HG03354 (cell line): ENCODE results near the gene BMP5.

ENCODE experiments used
- ATAC-seq: cut with Tn5 transposase; IDR thresholded peaks from one replicate; pipeline ENCODE4 v1.9.1; 2021; ENCODE audit warnings: mild to moderate bottlenecking; ENCODE audit not compliant: unreplicated experiment, poor library complexity, severe bottlenecking

The BMP5 gene

DNA sequence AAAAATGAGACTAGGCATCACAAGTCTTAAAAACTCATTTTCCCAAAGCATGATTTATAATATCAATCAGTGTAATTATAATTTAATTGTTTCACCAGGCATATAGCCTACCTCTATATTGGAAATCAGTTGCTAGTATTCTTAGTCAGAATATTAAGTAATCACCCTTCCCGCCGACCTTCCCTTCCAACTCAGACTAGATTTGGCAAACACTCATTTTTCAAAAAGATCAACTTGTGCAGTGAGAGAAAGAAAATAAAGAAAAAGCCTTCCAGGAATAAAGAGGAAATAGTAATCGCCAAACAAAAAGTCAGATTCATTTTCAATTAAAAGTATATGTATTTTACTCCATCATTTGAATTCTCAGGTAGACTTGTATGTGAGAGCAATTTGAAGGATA lies 1.9 kb upstream of the BMP5 start:
- ATAC-seq: no peak

DNA sequence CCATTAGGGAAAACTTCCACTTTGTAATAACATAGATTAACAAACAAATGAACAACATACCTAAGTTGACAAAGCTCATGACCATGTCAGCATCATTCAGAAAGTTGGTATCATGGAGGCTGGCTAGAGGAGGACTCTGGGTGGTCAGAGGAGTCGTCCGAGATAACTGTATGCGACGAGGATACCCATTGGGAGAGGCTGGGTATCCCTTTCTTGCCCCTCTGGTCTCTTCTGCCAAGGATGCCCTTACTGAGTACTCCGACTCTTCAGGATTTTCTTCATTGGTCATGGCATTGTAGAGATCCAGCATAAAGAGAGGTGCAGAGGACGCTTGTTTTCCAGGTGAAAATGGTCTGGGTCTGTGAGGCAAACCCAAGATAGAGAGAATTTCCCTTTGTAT lies 1.1 kb downstream of the BMP5 start:
- ATAC-seq: no peak

DNA sequence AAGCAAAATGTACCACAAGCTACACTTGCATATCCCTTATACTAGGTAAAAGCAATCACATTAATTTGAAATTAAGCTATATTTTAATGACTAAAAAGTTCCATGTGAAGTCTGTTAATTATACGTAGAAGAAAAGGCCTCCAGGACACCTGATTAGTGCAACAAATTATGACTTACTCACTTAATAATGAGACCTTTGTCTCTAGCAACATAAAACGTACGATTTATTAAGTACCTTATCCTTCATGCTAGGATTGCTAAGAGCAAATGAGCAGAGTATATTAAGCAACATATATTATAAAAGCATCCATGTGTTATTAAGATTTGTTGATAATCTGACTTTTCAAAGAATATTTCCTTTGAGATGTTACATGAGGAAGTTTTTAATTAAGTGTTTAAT lies 2.5 kb downstream of the BMP5 start:
- ATAC-seq: no peak

DNA sequence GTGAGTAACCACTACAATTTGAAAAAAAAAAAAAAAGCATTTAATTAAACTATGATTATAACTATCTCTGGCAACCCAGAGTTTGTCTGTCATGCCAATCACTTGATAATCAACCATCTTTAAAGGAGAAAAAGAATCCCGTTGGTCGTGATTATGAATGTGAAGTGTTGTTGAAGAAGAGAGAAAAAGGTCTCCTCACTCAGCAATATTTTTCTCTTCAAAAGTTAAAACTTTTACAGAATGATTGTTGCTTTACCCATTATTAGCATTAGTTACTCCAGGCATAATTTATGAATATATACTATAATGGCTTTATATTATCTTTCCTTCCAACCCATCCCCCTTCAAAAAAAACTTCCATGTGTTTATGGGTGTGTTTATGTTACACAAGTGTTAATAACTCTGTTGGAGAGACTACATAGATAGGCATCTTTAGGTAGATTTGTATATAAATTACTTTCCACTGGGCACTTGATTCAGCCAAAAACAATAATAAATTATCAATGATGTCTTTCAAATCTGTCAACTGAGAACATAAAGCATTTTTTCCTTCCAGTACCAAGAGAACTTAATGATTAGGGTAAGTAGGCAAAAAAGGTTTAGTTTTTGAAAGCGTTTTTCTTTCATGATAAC lies 5.1 kb downstream of the BMP5 start:
- no peak for ATAC-seq

DNA sequence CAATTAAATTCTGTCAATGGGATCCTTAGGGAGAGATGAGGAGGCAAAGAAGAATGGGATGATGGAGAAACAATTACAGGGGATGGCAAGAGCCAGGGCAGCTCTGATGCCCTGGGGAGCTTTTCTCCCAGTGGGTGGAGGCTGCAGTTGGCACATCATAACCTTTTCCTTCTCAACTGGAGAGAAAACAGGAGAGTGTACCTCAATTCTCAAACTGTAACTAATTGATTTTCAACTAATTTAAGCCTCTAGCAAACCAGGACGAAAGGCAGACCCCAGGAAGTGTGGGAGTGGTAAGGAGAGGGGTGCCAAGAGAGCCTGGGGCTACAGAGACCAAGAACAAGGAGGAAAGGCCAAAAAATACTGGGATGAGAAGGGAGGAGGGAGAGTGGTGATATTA lies 5.7 kb downstream of the BMP5 start:
- no peak for ATAC-seq

DNA sequence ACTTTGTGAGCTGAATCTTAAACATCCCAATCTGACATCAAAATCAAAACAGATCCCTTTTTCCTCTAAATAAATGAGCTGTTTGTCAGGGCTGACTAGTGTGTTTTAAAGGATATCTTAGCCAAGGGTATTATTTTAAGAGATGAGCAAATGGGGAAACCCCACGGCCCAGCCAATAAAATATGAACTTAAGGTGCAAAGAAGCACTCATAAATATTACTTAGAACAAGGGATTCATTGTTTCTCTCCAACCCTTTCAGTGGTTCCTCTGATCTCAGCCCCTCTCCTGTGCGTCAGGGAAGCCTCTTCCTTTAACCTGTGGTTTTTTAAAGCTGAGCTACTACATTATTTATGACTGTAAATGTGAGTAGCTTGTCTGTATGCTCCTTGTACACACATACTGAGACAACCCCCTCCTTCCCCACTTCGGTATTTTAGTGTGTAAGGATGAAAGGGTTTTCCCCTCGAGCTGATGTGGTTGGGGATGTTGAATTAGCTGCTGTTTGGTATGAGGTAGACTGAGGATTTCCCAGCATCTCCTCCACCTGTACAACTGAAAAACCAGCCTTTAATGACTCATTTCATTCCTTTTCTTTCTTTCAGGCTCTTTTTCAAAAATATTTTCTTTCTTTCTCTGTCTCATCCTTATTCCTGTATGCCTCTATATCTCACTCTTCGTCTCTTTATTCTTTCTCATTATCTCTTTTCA lies 6.5 kb downstream of the BMP5 start:
- peak; percentile 97 for ATAC-seq

DNA sequence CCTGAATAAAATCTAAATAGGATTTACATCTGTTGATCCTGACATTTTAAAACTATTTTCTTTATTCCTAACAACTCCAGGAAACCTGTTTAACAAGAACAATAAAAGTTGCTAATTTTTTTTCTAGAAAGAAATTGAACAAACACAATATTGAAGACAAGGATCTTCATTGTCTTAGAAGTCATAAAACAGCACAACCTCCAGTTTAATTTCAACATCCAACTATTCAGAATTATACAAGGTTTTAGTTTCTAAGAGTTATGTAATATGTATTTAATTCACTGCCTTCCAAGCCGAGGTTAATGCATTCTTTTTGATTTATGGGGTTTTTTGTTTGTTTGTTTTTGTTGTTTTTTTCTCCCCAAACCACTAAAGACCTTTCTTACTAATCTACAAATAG lies 7.2 kb downstream of the BMP5 start:
- ATAC-seq: no peak

DNA sequence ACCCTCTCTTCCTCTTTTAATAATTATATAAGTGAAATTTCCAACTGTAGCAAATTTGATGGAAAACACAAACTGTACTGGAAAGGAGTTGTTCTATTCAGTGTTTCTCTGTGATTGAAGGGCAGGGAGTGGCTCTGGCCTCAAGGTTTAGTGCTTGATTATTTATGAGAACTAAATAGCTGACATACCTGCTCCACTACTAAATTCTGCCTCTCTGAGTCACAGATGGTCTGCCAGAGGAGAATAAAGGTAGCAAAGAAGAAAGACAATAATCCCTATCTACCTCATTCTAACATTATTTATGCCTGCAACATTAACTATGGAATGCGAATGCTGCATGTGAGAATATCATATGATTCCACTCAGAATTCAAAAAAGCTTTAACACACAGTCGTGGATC lies 9.3 kb downstream of the BMP5 start:
- no peak for ATAC-seq

DNA sequence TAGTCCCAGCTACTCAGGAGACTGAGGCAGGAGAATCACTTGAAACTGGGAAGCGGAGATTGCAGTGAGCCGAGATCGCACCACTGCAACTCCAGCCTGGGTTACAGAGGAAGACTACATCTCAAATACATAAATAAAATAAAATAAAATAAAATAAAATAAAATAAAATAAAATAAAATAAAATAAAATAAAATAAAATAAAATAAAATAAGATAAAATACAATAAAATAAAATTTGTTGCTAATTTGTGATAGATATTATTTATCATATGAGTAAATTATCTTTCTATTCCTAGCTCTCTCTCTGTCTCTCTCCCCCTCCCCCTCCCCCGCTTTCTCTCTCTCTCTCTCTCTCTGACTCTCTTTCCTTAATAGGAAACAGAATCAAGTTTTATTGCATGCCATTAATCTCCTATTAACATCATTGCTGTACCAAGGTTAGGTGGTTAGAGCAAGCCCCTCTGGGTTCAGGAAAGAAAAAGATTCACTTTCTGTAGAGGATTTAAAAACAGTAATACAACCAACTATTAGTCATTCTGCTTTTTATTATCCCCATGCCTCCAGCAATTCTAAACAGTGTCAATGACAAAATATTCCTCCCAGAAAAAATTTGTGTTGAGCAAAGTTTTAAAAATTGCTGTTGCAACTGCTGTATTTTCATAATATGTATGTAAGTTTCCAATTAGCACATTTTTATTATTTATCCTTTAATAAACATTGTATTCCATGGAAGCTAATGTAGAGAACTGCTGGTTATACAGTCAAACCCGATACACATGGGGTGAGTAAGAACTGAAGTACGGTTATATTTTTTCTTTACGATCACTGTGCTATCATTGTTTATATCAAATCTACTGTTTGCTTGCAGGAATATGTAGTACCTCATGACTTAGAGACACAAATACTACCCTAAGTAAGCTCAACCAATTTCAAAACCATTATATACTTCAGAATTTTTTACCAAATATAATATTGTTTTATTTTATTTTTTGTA lies 22.1 kb downstream of the BMP5 start:
- no peak for ATAC-seq

DNA sequence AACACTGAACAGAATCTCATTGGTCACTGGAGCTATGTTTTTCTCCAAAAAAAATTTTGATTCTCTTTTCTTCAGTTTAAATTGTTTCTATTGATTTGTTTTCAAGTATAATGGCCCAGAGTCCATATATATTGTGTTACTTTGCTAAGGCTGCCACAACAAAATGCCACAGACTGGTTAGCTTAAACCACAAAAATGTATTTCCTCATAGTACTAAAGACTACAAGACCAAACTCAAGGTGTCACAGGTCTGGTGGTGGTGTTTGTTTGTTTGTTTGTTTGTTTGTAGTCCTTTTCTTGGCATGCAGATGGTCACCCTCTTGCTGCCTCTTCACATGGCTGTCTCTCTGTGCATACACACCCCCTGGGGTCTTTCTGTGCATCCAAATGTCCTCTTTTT lies 34.0 kb downstream of the BMP5 start:
- ATAC-seq: no peak

DNA sequence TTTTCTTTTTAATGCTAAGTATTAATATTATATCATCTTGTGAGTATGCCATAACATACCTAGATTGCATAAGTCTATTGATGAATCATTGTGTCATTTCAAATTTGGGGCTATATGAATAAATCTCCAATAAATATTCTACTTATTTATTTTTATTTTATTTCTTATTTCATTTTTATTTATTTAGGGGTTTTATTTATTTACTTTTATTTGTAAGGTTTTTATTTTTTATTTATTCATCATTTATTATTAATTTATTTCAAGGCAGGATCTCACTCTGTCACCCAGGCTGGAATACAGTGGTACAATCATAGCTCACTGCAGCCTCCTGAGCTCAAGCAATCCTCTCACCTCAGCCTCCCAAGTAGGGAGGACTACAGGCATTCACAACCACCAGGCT lies 36.3 kb downstream of the BMP5 start:
- no peak for ATAC-seq

DNA sequence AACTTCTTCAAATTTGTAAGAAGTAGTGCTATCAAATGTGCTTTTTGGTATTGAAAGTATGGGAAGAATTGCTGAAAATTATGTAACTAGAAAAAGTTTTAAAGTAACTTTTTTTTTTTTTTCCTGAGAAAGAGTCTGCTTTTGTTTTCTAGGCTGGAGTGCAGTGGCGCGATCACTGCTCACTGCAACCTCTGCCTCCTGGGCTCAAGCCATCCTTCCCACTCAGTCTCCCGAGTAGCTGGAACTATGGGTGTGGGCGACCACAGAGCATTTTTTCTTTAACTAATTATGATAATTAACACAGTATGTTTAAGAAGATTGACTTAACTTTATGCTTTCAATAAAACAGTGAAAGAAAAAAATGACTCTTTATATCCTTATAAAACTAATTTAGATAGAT lies 38.4 kb downstream of the BMP5 start:
- no peak for ATAC-seq

DNA sequence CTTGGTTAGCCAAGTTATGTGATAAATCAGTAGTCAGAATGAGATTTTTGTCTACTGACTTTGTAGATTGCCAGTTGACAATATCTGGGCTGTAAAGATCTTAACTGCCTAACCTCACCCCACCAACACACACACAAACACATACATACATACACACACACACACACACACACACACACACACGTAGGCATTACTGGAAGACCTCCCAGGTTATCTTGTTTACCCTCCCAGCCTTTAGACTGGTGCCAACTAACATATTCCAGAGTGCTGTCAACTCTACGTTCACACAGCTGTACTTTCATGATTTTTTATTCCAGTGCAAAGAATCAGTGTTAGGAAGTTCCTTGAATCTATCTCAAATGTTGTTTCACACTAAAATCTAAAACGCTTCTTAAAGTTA lies 38.9 kb downstream of the BMP5 start:
- no peak for ATAC-seq

DNA sequence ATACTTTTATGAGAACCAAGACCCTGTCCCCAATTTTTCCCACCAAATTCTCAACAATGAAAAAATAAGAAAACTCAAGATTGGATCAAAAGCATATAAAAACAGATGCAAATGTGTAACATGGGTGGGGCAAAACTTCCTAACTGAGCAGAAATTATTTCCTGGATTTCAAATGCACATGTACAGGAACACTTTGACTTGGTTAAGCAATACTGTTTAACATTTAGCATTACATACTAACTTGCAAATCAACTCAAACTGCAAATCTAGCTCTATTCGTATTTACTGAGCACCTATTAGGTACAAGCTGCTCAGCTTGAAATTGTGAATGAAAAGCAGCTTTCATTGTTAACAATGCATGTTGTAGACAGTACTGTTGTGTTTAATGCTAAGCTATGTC lies 40.2 kb downstream of the BMP5 start:
- ATAC-seq: no peak

DNA sequence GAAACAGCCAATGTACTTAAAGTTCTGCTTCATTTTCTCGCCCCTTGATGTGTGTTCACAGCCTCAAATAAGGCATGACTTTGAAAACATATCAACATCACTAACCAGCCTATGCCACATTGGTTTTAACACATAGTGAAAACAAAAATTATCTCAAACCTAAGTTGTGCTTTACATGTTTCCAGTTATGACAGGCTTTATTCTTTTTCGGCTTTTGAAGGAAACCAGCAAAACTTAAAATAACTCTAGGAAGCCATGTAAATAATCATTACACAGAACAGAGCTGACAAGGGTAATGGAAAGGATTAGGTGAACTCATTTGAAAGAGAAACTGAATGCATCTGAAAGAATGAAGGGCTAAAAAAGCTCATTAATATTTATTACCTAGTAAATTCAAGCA lies 42.1 kb downstream of the BMP5 start:
- ATAC-seq: peak; percentile 85

DNA sequence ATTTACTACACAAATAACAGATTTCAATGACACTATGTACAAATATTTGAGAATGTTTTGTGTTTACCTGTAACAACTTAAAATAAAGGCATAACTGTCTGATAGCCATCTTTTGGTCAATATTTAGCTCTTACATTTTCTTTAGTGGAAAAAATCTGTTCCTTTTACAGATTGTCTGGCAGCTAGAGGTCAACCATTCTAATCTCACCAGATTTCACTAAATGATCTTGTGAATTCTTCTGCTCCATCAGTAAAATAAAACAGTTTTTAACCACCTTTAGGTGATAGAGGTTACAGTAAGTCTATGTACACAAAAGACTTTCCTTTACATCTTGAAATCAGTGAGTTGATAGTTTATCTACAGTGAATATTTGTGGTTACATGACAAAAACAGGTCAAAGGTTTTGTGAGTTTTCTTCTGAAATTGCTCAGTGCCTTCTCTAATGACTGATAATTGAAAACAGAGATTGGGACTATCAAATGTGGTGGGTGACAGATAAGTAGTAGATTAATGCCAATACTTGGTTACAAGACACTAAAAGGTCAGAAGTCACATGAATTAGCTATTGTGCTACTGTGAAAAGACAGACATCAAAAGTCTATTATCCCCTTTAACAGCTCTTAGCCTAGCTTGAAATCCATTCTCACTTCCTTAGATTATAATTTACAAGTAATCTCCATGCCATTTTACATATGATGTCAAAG lies 47.4 kb downstream of the BMP5 start:
- no peak for ATAC-seq

DNA sequence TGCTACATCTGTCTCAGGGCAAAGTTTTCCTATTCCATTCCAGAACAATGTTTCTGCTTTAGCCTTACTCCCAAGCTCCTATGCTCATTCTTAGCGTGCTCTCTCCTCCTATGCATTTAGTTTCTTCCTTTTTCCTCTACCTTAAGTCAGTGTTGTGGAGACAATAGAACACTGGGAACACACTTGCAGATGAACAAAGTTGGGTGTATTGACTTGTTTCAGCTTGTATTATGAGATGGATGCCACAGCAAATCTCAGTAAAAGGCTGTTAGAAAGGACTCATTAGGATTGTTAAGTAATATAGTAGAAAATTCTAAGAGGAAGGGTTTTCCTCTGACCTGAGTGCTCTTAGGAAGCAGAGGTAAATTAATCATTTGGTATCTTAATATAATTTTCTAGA lies 48.4 kb downstream of the BMP5 start:
- ATAC-seq: no peak

DNA sequence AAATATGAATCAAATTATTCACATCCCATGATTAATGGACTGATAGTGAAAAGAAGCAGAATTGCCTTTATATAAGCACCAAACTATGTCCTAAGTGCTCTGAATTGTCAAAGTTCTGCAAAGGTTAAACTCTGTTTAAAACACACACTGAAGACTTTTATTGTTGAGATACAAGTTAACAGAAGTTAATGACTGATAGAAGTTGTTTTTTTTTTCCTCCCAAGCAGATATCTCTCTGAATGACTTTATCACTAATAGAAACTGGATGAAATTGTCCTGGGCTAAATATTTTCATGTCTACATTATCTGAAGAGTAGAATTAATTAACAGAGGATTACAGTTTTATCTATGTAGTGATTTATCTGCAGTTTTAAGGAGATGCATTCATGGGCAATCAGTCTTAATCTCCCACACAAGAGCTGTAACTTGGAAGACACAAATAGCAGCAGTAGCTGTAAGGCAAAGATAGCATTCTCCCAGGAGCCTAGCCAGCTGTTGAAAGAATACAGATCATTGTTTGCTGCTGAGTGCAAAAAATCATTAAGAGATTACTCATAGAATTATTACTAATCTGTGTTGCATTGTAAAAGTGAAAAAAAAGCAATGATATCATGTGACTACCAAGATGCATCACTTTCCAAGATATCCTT lies 49.9 kb downstream of the BMP5 start:
- no peak for ATAC-seq

DNA sequence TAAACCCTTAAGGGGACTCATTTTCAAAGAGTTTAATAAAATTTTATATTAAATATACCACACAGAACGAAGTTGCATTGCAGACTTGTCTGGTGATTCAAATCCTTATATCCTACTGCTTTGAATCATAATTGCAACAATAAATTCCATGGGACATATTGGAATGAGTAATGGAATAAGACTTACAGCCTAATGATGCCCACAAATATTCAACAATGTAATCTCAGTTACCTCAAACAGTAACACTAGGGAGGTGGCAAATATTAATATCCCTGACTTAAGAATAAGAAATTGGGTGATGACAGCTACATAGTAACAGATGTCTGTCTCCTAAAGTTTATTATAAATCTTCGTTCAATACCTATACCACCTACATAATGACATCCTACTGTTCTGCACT lies 52.6 kb downstream of the BMP5 start:
- ATAC-seq: no peak

DNA sequence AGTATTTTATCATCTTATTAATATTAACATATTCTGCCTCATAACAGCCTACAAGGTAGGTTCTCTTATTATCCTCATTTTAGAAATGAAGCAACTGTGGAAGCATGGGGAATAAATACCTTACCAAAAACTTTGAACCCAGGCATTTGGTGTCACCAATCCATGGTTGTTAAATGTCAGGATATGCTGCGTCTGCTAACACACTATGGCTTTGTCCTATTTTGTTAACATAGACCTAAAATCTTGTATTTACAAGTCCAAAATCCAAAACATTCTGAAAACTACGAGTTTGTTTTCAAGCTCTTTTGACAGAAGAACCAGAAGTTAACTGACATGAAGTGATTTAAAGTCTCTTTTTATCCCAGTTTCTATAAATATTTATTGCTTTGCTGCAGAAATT lies 53.4 kb downstream of the BMP5 start:
- ATAC-seq: no peak
